Peyer's patch (tissue), 4 donors: Measurements from ENCODE around the gene IGF1. TPM values are rescaled to one million over a fixed set of nuclear protein-coding genes. Genes with fewer than 3 reads are reported as not detected.

Experiments
- DNase-seq, 3 donors: peaks; one replicate each; pipeline ENCODE4 v3.0.0-alpha.2; 2017 to 2019
- H3K27ac ChIP-seq, 4 donors: fragments of 200-600 bp; sonication (generic); one replicate each; pipeline ENCODE4 v1.5.1; 2016 to 2019
- H3K27me3 ChIP-seq, 2 donors: fragments of 200-600 bp; sonication (generic); one replicate each; pipeline ENCODE4 v1.5.1; 2019
- H3K36me3 ChIP-seq, 3 donors: fragments of 200-600 bp; sonication (generic); one replicate each; pipeline ENCODE4 v1.5.1; 2016 to 2019
- H3K4me1 ChIP-seq, 4 donors: fragments of 200-600 bp; sonication (generic); one replicate each; pipeline ENCODE4 v1.5.1; 2016 to 2019
- H3K4me3 ChIP-seq, 4 donors: fragments of 200-600 bp; sonication (generic); 1 replicate in 3 of 4; 2 replicates in 1 of 4; pipeline ENCODE4 v1.5.1; 2016 to 2019; ENCODE audit warnings: mild to moderate bottlenecking in 1 of 4
- H3K9me3 ChIP-seq, 4 donors: fragments of 200-600 bp; sonication (generic); one replicate each; pipeline ENCODE4 v1.5.1; 2016 to 2019; ENCODE audit warnings: mild to moderate bottlenecking in 1 of 4
- POLR2A ChIP-seq, 2 donors: fragments of 450-650 bp; IDR thresholded peaks; one replicate each; pipeline ENCODE4 v1.5.1; 2017; ENCODE audit warnings: antibody characterized with exemption in 2 of 2, mild to moderate bottlenecking in 2 of 2, moderate library complexity in 2 of 2
- total RNA-seq, 4 donors: library from RNA; depleted of rRNA; stranded (reverse); fragments of >200 nt; gene quantifications; one replicate each; pipeline ENCODE4 v1.1.0, GENCODE V29; 2016
- TF ChIP-seq, protein P1 (sequence below), 6 experiments: fragments of 450-650 bp in 4 of 6; fragments of 200-600 bp in 2 of 6; sonication (generic) in 1 of 6; IDR thresholded peaks; one replicate each; pipeline ENCODE4 v1.5.1; 2017 to 2019; ENCODE audit warnings: antibody characterized with exemption in 6 of 6, mild to moderate bottlenecking in 3 of 6, moderate library complexity in 1 of 6

Gene IGF1
- total RNA-seq, 4 donors from 2014 or later = 4.0 to 21.5 (median 6.3) TPM

- H3K36me3 ChIP-seq = no peaks in the 10 kb centered on the region
- no peak overlapping the region for H3K4me3 ChIP-seq
- no peaks in the 10 kb centered on the region for H3K4me1 ChIP-seq
- no peak for DNase-seq
- no peaks in the 10 kb centered on the region for H3K9me3 ChIP-seq
- no peaks in the 10 kb centered on the region for H3K27me3 ChIP-seq
- TF ChIP-seq, protein P1, sequence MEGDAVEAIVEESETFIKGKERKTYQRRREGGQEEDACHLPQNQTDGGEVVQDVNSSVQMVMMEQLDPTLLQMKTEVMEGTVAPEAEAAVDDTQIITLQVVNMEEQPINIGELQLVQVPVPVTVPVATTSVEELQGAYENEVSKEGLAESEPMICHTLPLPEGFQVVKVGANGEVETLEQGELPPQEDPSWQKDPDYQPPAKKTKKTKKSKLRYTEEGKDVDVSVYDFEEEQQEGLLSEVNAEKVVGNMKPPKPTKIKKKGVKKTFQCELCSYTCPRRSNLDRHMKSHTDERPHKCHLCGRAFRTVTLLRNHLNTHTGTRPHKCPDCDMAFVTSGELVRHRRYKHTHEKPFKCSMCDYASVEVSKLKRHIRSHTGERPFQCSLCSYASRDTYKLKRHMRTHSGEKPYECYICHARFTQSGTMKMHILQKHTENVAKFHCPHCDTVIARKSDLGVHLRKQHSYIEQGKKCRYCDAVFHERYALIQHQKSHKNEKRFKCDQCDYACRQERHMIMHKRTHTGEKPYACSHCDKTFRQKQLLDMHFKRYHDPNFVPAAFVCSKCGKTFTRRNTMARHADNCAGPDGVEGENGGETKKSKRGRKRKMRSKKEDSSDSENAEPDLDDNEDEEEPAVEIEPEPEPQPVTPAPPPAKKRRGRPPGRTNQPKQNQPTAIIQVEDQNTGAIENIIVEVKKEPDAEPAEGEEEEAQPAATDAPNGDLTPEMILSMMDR (IDR thresholded peaks at IDR 0.05) = no peak
- TF ChIP-seq POLR2A (IDR thresholded peaks at IDR 0.05) = no peak
- no peak overlapping the region for H3K27ac ChIP-seq
These were observed 84.1 kb downstream of the IGF1 start for GRCh38 chr12:102396276-102396675.

GRCh38 chr12:102394200-102394599 lies 86.2 kb downstream of the IGF1 start:
- no peak overlapping the region for H3K4me3 ChIP-seq
- H3K27me3 ChIP-seq = no peaks in the 10 kb centered on the region
- TF ChIP-seq, protein P1 (IDR thresholded peaks at IDR 0.05) = no peak
- TF ChIP-seq POLR2A (IDR thresholded peaks at IDR 0.05) = no peak
- no peak overlapping the region for H3K27ac ChIP-seq
- H3K9me3 ChIP-seq = no peaks in the 10 kb centered on the region
- no peak for DNase-seq
- H3K4me1 ChIP-seq = no peaks in the 10 kb centered on the region
- H3K36me3 ChIP-seq = no peaks in the 10 kb centered on the region

DNA sequence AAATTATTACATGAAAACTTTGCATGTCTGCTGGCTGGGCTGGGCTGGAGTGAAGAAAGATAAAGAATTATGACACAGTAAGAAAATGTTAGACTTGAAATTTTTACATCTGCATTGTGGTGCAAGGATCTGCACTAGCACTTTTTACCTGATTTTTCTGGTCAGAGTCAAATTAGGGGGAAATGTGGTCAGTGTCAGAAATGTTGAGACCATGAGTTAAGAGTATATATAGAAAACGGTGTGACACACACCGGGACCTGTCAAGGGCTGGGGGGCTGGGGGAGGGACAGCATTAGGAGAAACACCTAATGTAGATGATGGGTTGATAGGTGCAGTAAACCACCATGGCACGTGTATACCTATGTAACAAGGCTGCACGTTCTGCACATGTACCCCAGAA lies 90.3 kb downstream of the IGF1 start:
- no peaks in the 10 kb centered on the region for H3K9me3 ChIP-seq

GRCh38 chr12:102388469-102388868 lies 91.9 kb downstream of the IGF1 start:
- Histone ChIP-seq H3K36me3 (no peaks in the 10 kb centered on the region), H3K27ac (no peak overlapping the region), H3K4me3 (no peak overlapping the region), H3K9me3 (no peaks in the 10 kb centered on the region), H3K4me1 (no peaks in the 10 kb centered on the region), H3K27me3 (no peaks in the 10 kb centered on the region)
- TF ChIP-seq, protein P1 (IDR thresholded peaks at IDR 0.05) = no peak
- TF ChIP-seq POLR2A (IDR thresholded peaks at IDR 0.05) = no peak
- DNase-seq = no peak

More for the DNA sequence above, 90.3 kb downstream of the IGF1 start:
- H3K36me3 ChIP-seq = no peaks in the 10 kb centered on the region
- no peak overlapping the region for H3K27ac ChIP-seq
- no peak overlapping the region for H3K4me3 ChIP-seq
- TF ChIP-seq POLR2A (IDR thresholded peaks at IDR 0.05) = no peak
- TF ChIP-seq, protein P1 (IDR thresholded peaks at IDR 0.05) = no peak
- H3K27me3 ChIP-seq = no peaks in the 10 kb centered on the region
- DNase-seq = no peak
- H3K4me1 ChIP-seq = no peaks in the 10 kb centered on the region

DNA sequence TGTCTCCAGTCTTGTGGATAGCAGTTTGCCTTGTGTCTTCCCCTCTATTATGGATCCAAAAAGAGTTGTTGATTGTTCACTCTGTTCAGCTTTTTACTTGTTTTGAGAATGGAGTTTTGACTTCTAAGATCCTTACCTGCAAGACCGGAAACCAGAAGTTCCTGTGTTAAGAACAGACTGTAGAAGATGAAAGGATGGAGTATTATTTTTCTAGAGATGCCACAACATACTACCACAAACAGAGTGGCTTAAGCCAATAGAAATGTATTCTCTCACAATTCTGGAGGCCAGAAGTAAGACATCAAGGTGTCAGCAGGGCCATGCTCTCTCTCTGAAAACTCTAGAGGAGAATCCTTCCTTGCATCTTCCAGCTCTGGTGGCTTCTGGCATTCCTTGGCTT lies 95.0 kb downstream of the IGF1 start:
- DNase-seq = no peak
- no peaks in the 10 kb centered on the region for H3K36me3 ChIP-seq
- TF ChIP-seq, protein P1 (IDR thresholded peaks at IDR 0.05) = no peak
- no peak for TF ChIP-seq POLR2A (IDR thresholded peaks at IDR 0.05)

More for the DNA sequence above, 95.0 kb downstream of the IGF1 start:
- H3K4me1 ChIP-seq = no peaks in the 10 kb centered on the region
- no peaks in the 10 kb centered on the region for H3K27me3 ChIP-seq
- no peak overlapping the region for H3K27ac ChIP-seq
- no peak overlapping the region for H3K4me3 ChIP-seq
- H3K9me3 ChIP-seq = no peaks in the 10 kb centered on the region
